LNCaP clone FGC (cell line): Measurements from ENCODE around the gene LARGE2.

Experiments used
- DNase-seq: peaks from one replicate; pipeline ENCODE4 v3.0.0-alpha.2; 2011; ENCODE audit warnings: low read depth
- H3K4me3 ChIP-seq: 2 replicates; pipeline ENCODE4 v1.5.1; 2011; ENCODE audit warnings: mild to moderate bottlenecking, low read depth, low read length, control low read depth
- TF ChIP-seq, protein P1 (sequence below): IDR thresholded peaks from 2 replicates; pipeline ENCODE4 v1.5.1; 2012; ENCODE audit warnings: mild to moderate bottlenecking; ENCODE audit not compliant: control insufficient read depth, insufficient read depth; ENCODE audit errors: extremely low read depth

LARGE2 gene

GRCh38 chr11:45927332-45927683, 4.9 kb downstream of the LARGE2 start:
- DNase-seq, result no peak
- H3K4me3 ChIP-seq, result no peak overlapping the region
- TF ChIP-seq, protein P1, sequence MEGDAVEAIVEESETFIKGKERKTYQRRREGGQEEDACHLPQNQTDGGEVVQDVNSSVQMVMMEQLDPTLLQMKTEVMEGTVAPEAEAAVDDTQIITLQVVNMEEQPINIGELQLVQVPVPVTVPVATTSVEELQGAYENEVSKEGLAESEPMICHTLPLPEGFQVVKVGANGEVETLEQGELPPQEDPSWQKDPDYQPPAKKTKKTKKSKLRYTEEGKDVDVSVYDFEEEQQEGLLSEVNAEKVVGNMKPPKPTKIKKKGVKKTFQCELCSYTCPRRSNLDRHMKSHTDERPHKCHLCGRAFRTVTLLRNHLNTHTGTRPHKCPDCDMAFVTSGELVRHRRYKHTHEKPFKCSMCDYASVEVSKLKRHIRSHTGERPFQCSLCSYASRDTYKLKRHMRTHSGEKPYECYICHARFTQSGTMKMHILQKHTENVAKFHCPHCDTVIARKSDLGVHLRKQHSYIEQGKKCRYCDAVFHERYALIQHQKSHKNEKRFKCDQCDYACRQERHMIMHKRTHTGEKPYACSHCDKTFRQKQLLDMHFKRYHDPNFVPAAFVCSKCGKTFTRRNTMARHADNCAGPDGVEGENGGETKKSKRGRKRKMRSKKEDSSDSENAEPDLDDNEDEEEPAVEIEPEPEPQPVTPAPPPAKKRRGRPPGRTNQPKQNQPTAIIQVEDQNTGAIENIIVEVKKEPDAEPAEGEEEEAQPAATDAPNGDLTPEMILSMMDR, result no peak

DNA sequence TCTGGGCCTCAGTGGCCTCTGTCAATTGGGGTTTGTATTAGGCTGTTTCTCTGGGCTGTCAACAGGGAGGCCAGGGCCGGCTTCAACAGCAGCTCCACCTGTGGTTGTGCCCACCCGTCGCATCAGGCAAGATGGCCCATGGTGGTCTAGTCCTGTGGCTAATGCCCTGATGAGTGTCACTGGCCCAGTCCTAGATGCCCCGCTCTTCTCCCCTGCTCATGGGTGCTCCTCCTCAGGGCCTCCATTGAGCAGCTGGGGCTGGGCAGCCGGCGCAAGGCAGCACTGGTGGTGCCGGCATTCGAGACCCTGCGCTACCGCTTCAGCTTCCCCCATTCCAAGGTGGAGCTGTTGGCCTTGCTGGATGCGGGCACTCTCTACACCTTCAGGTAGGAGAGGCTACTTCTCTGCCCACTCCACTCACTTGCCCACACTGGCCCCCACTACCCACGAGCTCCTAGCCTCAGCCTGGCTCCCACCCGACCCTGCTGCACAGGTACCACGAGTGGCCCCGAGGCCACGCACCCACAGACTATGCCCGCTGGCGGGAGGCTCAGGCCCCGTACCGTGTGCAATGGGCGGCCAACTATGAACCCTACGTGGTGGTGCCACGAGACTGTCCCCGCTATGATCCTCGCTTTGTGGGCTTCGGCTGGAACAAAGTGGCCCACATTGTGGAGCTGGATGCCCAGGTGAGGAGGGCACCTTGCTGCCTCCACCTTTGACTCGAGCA, 5.4 kb downstream of the LARGE2 start:
- DNase-seq, result no peak
- TF ChIP-seq, protein P1, result no peak
- H3K4me3 ChIP-seq, result no peak overlapping the region

- DNase-seq, result no peak
- TF ChIP-seq, protein P1, result no peak
These were observed 6.2 kb downstream of the LARGE2 start for GRCh38 chr11:45928535-45929215.

DNA sequence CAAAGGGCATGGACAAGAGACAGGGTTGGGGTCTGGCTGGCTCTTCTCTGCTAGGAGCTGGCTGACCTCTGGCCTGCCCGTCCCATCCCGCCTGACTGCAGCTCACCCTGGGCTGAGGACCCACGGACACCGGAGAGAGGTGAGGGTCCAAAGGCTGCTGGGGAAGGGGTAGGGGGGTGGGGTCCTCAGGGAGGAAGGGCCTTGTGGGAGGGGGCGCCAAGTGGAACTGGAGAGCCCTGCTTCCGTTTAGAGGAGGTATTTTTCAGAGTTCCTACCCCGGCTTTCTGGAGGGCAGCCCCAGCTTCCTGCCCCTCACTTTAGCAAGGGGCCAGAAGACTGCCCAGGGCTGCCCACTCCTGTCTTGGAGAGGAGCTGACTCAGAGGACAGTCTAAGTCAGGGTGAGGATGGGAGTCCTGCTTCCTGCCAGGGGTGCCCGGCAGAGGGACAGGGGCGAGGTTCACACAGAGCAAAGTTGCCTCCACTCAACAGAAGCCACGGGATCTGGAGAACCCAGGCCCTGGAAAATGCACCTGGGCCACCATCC, 7.1 kb downstream of the LARGE2 start:
- DNase-seq, result no peak
- no peak overlapping the region for H3K4me3 ChIP-seq
- TF ChIP-seq, protein P1, result no peak

More at GRCh38 chr11:45928535-45929215, 6.2 kb downstream of the LARGE2 start:
- no peak overlapping the region for H3K4me3 ChIP-seq

DNA sequence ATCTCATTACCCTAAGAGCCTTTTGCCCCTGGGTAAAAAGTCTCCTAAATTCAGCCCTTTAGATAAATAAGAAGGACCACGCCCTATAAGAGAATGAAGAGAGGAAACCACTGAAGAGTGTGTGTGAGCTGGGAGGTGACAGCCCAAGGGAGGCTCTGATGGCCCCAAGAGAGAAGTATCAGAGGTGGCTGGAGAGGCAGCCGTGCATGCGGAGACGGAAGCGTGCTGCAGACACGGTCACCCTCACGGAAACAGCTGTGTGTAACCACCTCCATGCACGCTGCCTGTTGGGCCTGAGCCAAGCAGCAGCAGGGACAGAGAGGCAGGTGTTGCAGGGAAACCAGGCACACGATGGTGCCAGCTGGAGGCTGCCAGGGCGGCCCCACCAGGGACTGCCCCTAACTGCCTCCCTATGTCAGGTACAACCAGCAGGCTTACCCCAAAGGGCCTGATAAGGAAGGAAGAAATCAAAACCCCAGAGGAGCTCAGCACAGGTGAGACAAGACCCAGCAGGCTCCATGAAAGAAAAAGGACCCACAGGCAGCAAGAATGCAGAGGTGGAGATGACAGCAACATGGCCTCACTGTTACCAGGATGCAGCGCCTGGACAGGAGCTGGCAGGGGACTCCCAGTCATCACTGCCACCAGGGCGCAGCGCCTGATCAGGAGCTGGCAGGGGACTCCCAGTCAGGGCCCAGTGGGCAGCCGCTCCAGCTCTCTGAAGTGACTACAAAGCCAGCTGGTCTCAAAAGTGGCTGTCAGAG, 7.8 kb downstream of the LARGE2 start:
- DNase-seq, result no peak
- TF ChIP-seq, protein P1, result no peak
- no peak overlapping the region for H3K4me3 ChIP-seq

GRCh38 chr11:45930951-45931570, 8.6 kb downstream of the LARGE2 start:
- TF ChIP-seq, protein P1, result no peak
- DNase-seq, result no peak
- no peak overlapping the region for H3K4me3 ChIP-seq
